Trophoblast cell (in vitro differentiated cells and primary cell): ENCODE measurements around the gene TMEM87B.

ENCODE experiments used
- DNase-seq, 2 donors: peaks; one replicate each; pipeline ENCODE4 v3.0.0-alpha.2; 2016
- H2AFZ ChIP-seq: 2 replicates; pipeline ENCODE4 v1.6.1; 2013; ENCODE audit warnings: low read length, moderate library complexity, mild to moderate bottlenecking; ENCODE audit not compliant: insufficient read depth, poor library complexity
- H2AK5ac ChIP-seq: 2 replicates; pipeline ENCODE4 v1.6.1; 2013; ENCODE audit warnings: mild to moderate bottlenecking, low read length
- H2BK120ac ChIP-seq: 2 replicates; pipeline ENCODE4 v1.6.1; 2013; ENCODE audit warnings: low read length, mild to moderate bottlenecking, moderate library complexity; ENCODE audit not compliant: insufficient read depth, poor library complexity
- H2BK12ac ChIP-seq: 2 replicates; pipeline ENCODE4 v1.6.1; 2013; ENCODE audit warnings: mild to moderate bottlenecking, low read length, moderate library complexity
- H2BK5ac ChIP-seq: 2 replicates; pipeline ENCODE4 v1.6.1; 2013; ENCODE audit warnings: low read length, low read depth, moderate library complexity, mild to moderate bottlenecking; ENCODE audit not compliant: poor library complexity
- H3K14ac ChIP-seq: 2 replicates; pipeline ENCODE4 v1.6.1; 2013; ENCODE audit warnings: mild to moderate bottlenecking, low read length
- H3K18ac ChIP-seq: 2 replicates; pipeline ENCODE4 v1.6.1; 2013; ENCODE audit warnings: mild to moderate bottlenecking, low read length
- H3K23ac ChIP-seq: 2 replicates; pipeline ENCODE4 v1.6.1; 2013; ENCODE audit warnings: low read length
- H3K27ac ChIP-seq: 2 replicates; pipeline ENCODE4 v1.5.1; 2013; ENCODE audit warnings: low read depth, mild to moderate bottlenecking, inconsistent platforms, low read length, moderate library complexity
- H3K27me3 ChIP-seq: 2 replicates; pipeline ENCODE4 v1.6.1; 2013; ENCODE audit warnings: inconsistent platforms, mild to moderate bottlenecking, low read length, moderate library complexity; ENCODE audit not compliant: insufficient read depth
- H3K36me3 ChIP-seq, 2 experiments: 1 replicate in 1 of 2; 2 replicates in 1 of 2; pipeline ENCODE4 v1.6.1; 2013; ENCODE audit warnings: low read length in 2 of 2, mild to moderate bottlenecking in 2 of 2, moderate library complexity in 1 of 2; ENCODE audit not compliant: insufficient read depth in 2 of 2, control insufficient read depth in 1 of 2
- H3K4ac ChIP-seq: 2 replicates; pipeline ENCODE4 v1.6.1; 2013; ENCODE audit warnings: low read depth, mild to moderate bottlenecking, low read length, moderate library complexity
- H3K4me1 ChIP-seq, 2 experiments: 1 replicate in 1 of 2; 2 replicates in 1 of 2; pipeline ENCODE4 v1.6.1; 2013; ENCODE audit warnings: low read length in 2 of 2, mild to moderate bottlenecking in 2 of 2, moderate library complexity in 1 of 2; ENCODE audit not compliant: insufficient read depth in 2 of 2, control insufficient read depth in 1 of 2
- H3K4me2 ChIP-seq: 2 replicates; pipeline ENCODE4 v1.6.1; 2013; ENCODE audit warnings: inconsistent platforms, mild to moderate bottlenecking, low read length, moderate library complexity
- H3K4me3 ChIP-seq: 2 replicates; pipeline ENCODE4 v1.5.1; 2013; ENCODE audit warnings: mild to moderate bottlenecking, low read depth, low read length, inconsistent platforms
- H3K79me1 ChIP-seq: one replicate; pipeline ENCODE4 v1.6.1; 2013; ENCODE audit warnings: low read length
- H3K79me2 ChIP-seq: 2 replicates; pipeline ENCODE4 v1.6.1; 2013; ENCODE audit warnings: low read length, mild to moderate bottlenecking; ENCODE audit not compliant: control insufficient read depth, insufficient read depth, poor library complexity
- H3K9ac ChIP-seq: 2 replicates; pipeline ENCODE4 v1.6.1; 2013; ENCODE audit warnings: mild to moderate bottlenecking, low read length
- H3K9me3 ChIP-seq: 2 replicates; pipeline ENCODE4 v1.6.1; 2013; ENCODE audit warnings: low read depth, mild to moderate bottlenecking, control low read depth, inconsistent platforms, low read length; ENCODE audit not compliant: insufficient read depth
- H4K12ac ChIP-seq: 2 replicates; pipeline ENCODE4 v1.6.1; 2013; ENCODE audit warnings: low read depth, mild to moderate bottlenecking, low read length, moderate library complexity
- H4K8ac ChIP-seq: 2 replicates; pipeline ENCODE4 v1.6.1; 2013; ENCODE audit warnings: low read depth, mild to moderate bottlenecking, low read length, moderate library complexity
- H4K91ac ChIP-seq: one replicate; pipeline ENCODE4 v1.6.1; 2013; ENCODE audit warnings: low read depth, mild to moderate bottlenecking, low read length, moderate library complexity
- WGBS: extraction: QIAGEN DNeasy Blood & Tissue Kit; methylation state at CpG from one replicate; pipeline ENCODE4 v1.1.7; 2013; ENCODE audit warnings: missing lambda C conversion rate; ENCODE audit not compliant: insufficient read length, insufficient coverage; ENCODE audit errors: extremely low coverage; 5-methylcytosine and 5-hydroxymethylcytosine counted together

Gene TMEM87B

GRCh38 chr2:112159454-112159921 lies 104.4 kb downstream of the TMEM87B start:
- H3K23ac ChIP-seq = no peak overlapping the region
- H2BK5ac ChIP-seq = no peak overlapping the region
- no peak overlapping the region for H3K9ac ChIP-seq
- H2BK120ac ChIP-seq = no peak overlapping the region
- H4K91ac ChIP-seq = no peak overlapping the region
- no peaks in the 10 kb centered on the region for H3K27me3 ChIP-seq
- no peaks in the 10 kb centered on the region for H3K79me1 ChIP-seq
- H3K4me1 ChIP-seq = peaks cover 5 to 13% of the 10 kb centered on the region in 2 experiments
- no peak overlapping the region for H3K4ac ChIP-seq
- no peaks in the 10 kb centered on the region for H3K36me3 ChIP-seq
- no peak overlapping the region for H2AK5ac ChIP-seq
- H2BK12ac ChIP-seq = no peak overlapping the region
- no CpG with 5 or more reads among the region's 31 CpGs for WGBS
- no peak overlapping the region for H3K14ac ChIP-seq
- no peak for DNase-seq
- no peak overlapping the region for H3K18ac ChIP-seq
- H3K79me2 ChIP-seq = no peaks in the 10 kb centered on the region
- H4K12ac ChIP-seq = no peak overlapping the region
- H3K4me2 ChIP-seq = no peak overlapping the region
- peaks cover 6% of the 10 kb centered on the region for H3K9me3 ChIP-seq
- H3K4me3 ChIP-seq = no peak overlapping the region
- no peak overlapping the region for H2AFZ ChIP-seq
- H4K8ac ChIP-seq = no peak overlapping the region
- H3K27ac ChIP-seq = no peak overlapping the region

- H3K9ac ChIP-seq = no peak overlapping the region
- WGBS = no CpG with 5 or more reads among the region's 52 CpGs
- peaks cover 6% of the 10 kb centered on the region for H3K9me3 ChIP-seq
- peak overlapping the region; percentile 60 for H3K4me3 ChIP-seq
- no peaks in the 10 kb centered on the region for H3K27me3 ChIP-seq
- no peaks in the 10 kb centered on the region for H3K79me1 ChIP-seq
- H3K4ac ChIP-seq = no peak overlapping the region
- no peak overlapping the region for H2BK12ac ChIP-seq
- no peak overlapping the region for H3K14ac ChIP-seq
- H4K8ac ChIP-seq = no peak overlapping the region
- no peak for DNase-seq
- H3K23ac ChIP-seq = no peak overlapping the region
- no peaks in the 10 kb centered on the region for H3K79me2 ChIP-seq
- H3K27ac ChIP-seq = no peak overlapping the region
- H2AFZ ChIP-seq = no peak overlapping the region
- peaks cover 5 to 11% of the 10 kb centered on the region in 2 experiments for H3K4me1 ChIP-seq
- no peak overlapping the region for H2AK5ac ChIP-seq
- H3K18ac ChIP-seq = no peak overlapping the region
- no peaks in the 10 kb centered on the region for H3K36me3 ChIP-seq
- no peak overlapping the region for H4K91ac ChIP-seq
- no peak overlapping the region for H2BK120ac ChIP-seq
- no peak overlapping the region for H3K4me2 ChIP-seq
- no peak overlapping the region for H4K12ac ChIP-seq
- no peak overlapping the region for H2BK5ac ChIP-seq
These were observed 105.5 kb downstream of the TMEM87B start for GRCh38 chr2:112160283-112161250.

- Histone ChIP-seq H2AFZ (no peak overlapping the region), H3K4me2 (no peak overlapping the region), H2BK120ac (no peak overlapping the region), H3K9ac (no peak overlapping the region), H2BK12ac (no peak overlapping the region), H3K23ac (no peak overlapping the region), H2AK5ac (no peak overlapping the region), H3K4me3 (no peak overlapping the region), H3K4ac (no peak overlapping the region), H3K27me3 (no peaks in the 10 kb centered on the region), H3K79me2 (no peaks in the 10 kb centered on the region), H4K8ac (no peak overlapping the region), H3K36me3 (no peaks in the 10 kb centered on the region), H3K9me3 (peaks cover 6% of the 10 kb centered on the region), H2BK5ac (no peak overlapping the region), H4K91ac (no peak overlapping the region), H3K18ac (no peak overlapping the region), H3K79me1 (no peaks in the 10 kb centered on the region), H3K4me1 (peaks cover 2 to 8% of the 10 kb centered on the region in 2 experiments), H3K14ac (no peak overlapping the region), H4K12ac (no peak overlapping the region), H3K27ac (no peak overlapping the region)
- WGBS = no CpG with 5 or more reads among the region's 9 CpGs
- no peak for DNase-seq
These were observed 106.5 kb downstream of the TMEM87B start for GRCh38 chr2:112161431-112162145.

GRCh38 chr2:112162341-112162740 lies 107.3 kb downstream of the TMEM87B start:
- Histone ChIP-seq H3K18ac (no peak overlapping the region), H3K4me2 (no peak overlapping the region), H3K79me1 (no peaks in the 10 kb centered on the region), H3K27me3 (no peaks in the 10 kb centered on the region), H2BK5ac (no peak overlapping the region), H2BK12ac (no peak overlapping the region), H3K14ac (no peak overlapping the region), H4K12ac (no peak overlapping the region), H3K27ac (no peak overlapping the region), H3K4me1 (peaks cover 0 to 6% of the 10 kb centered on the region in 2 experiments), H3K9me3 (peaks cover 5% of the 10 kb centered on the region), H4K8ac (no peak overlapping the region), H2BK120ac (no peak overlapping the region), H3K4ac (no peak overlapping the region), H3K9ac (no peak overlapping the region), H2AK5ac (no peak overlapping the region), H3K4me3 (no peak overlapping the region), H2AFZ (no peak overlapping the region), H3K36me3 (no peaks in the 10 kb centered on the region), H3K23ac (no peak overlapping the region), H4K91ac (no peak overlapping the region), H3K79me2 (no peaks in the 10 kb centered on the region)
- WGBS = no CpG with 5 or more reads among the region's 6 CpGs
- no peak for DNase-seq
